Sigmoid colon (tissue), 4 donors: Measurements from ENCODE around the gene ABLIM3.

Source experiments
- POLR2A ChIP-seq, 2 donors: fragments of 450-650 bp; IDR thresholded peaks; one replicate each; pipeline ENCODE4 v1.6.1; 2016; ENCODE audit warnings: antibody characterized with exemption in 2 of 2, mild to moderate bottlenecking in 2 of 2, moderate library complexity in 2 of 2
- POLR2AphosphoS5 ChIP-seq, 4 donors: sonication (generic); formaldehyde crosslinking; IDR thresholded peaks; one replicate each; pipeline ENCODE4 v1.6.1; 2017; ENCODE audit warnings: antibody characterized with exemption in 4 of 4
- TF ChIP-seq, protein P1 (sequence below), 4 experiments: fragments of 450-650 bp in 3 of 4; fragments of 200-600 bp in 1 of 4; IDR thresholded peaks; one replicate each; pipeline ENCODE4 v1.5.1; 2016 to 2019; ENCODE audit warnings: antibody characterized with exemption in 4 of 4, mild to moderate bottlenecking in 3 of 4, moderate library complexity in 2 of 4

DNA sequence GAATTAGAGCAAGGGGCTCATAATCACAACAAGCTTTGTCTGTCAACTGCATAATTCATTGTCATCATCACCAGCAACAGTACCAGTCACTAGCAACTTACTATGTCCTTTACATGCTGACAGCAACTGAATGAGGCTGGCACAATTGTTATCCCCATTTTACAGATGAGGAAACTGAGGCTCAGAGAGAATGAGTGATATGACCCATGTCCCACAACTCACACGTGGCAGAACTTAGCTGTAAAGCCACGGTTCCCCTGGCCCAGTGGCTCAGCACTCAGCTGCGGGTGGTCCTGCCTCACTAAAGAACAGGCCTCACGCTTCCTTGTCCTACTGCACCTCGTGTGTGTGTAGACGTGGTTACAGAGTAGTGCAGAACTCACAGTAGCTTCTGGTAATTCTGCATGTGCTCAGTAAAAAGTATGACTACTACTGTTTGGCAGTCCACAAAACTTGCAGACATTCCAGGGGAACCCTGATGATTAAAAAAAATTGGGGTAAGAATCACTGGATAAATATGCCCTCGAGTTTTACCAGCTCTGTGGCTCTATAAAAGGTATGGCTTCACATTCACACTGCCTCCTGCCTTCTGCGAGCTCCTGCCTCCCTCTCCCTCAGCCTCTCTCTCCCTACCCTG is 160.6 kb downstream of the ABLIM3 start:
- TF ChIP-seq, protein P1, sequence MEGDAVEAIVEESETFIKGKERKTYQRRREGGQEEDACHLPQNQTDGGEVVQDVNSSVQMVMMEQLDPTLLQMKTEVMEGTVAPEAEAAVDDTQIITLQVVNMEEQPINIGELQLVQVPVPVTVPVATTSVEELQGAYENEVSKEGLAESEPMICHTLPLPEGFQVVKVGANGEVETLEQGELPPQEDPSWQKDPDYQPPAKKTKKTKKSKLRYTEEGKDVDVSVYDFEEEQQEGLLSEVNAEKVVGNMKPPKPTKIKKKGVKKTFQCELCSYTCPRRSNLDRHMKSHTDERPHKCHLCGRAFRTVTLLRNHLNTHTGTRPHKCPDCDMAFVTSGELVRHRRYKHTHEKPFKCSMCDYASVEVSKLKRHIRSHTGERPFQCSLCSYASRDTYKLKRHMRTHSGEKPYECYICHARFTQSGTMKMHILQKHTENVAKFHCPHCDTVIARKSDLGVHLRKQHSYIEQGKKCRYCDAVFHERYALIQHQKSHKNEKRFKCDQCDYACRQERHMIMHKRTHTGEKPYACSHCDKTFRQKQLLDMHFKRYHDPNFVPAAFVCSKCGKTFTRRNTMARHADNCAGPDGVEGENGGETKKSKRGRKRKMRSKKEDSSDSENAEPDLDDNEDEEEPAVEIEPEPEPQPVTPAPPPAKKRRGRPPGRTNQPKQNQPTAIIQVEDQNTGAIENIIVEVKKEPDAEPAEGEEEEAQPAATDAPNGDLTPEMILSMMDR (IDR thresholded peaks at IDR 0.05) = no peak
- no peak for TF ChIP-seq POLR2AphosphoS5 (IDR thresholded peaks at IDR 0.05)
- TF ChIP-seq POLR2A (IDR thresholded peaks at IDR 0.05) = no peak
